ENCODE measurements around the gene ELOB.
A peak's percentile ranks its signal among the peaks of the same experiment; 100 is the strongest.

ELOB gene

DNA sequence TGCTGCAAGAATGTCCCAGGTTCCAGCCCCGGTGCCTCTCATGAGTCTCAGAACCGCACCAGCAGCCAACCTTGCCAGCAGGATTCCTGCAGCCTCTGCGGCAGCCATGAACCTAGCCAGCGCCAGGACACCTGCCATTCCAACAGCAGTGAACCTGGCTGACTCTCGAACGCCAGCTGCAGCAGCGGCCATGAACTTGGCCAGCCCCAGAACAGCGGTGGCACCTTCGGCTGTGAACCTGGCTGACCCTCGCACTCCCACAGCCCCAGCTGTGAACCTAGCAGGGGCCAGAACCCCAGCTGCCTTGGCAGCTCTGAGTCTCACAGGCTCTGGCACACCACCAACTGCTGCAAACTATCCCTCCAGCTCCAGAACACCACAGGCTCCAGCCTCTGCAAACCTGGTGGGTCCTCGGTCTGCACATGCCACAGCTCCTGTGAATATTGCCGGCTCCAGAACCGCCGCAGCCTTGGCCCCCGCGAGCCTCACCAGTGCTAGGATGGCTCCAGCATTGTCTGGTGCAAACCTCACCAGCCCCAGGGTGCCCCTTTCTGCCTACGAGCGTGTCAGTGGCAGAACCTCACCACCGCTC is 9.8 kb downstream of the ELOB start:
- DNase-seq = no peak

- DNase-seq = no peak
Observed at GRCh38 chr16:2766430-2767139, 10.5 kb downstream of the ELOB start.

- no peak for DNase-seq
Observed at GRCh38 chr16:2765462-2766404, 11.3 kb downstream of the ELOB start.

- no peak for DNase-seq
Observed at GRCh38 chr16:2764718-2765117, 12.4 kb downstream of the ELOB start.

DNA sequence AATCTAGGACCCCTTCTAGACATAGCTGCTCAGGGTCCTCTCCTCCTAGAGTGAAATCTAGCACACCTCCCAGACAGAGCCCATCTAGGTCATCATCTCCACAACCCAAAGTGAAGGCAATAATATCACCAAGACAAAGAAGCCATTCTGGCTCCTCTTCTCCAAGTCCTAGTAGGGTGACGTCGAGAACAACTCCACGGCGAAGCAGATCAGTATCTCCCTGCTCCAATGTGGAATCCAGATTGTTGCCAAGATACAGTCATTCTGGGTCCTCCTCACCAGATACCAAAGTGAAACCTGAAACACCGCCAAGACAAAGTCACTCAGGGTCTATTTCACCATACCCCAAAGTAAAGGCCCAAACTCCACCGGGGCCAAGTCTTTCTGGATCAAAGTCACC is 13.9 kb downstream of the ELOB start:
- DNase-seq = no peak

- no peak for DNase-seq
Observed at GRCh38 chr16:2762711-2763110, 14.4 kb downstream of the ELOB start.

GRCh38 chr16:2761886-2762583 is 15.0 kb downstream of the ELOB start:
- DNase-seq = no peak

DNA sequence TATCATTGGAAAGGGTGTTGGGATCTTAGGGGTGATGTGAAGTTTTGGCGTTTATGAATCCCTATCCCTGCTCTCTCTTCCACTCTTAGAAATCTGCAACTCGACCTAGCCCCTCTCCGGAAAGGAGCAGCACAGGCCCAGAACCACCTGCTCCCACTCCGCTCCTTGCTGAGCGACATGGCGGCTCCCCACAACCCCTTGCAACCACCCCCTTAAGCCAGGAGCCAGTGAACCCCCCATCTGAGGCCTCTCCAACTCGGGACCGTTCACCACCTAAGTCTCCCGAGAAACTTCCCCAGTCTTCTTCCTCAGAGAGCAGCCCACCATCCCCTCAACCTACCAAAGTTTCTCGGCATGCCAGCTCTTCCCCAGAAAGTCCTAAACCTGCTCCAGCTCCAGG is 15.6 kb downstream of the ELOB start:
- DNase-seq = no peak

DNA sequence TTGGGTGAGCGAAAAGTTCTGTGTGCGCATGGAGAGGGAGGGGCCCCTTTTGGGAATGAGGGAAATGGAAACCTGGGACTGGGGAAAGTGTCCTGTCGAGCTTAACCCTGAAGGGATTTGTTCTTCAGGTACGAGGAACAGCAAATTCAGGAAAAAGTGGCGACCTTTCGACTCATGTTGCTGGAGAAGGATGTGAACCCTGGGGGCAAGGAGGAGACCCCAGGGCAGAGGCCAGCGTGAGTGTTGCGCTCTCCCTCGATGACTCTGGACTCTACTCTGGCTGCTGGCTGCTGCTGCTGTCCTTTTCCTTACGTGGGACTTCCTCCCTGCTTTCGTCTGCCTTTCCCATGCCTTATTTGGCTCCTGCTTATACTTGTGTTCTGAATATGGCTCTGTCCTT is 19.7 kb downstream of the ELOB start:
- DNase-seq = no peak

DNA sequence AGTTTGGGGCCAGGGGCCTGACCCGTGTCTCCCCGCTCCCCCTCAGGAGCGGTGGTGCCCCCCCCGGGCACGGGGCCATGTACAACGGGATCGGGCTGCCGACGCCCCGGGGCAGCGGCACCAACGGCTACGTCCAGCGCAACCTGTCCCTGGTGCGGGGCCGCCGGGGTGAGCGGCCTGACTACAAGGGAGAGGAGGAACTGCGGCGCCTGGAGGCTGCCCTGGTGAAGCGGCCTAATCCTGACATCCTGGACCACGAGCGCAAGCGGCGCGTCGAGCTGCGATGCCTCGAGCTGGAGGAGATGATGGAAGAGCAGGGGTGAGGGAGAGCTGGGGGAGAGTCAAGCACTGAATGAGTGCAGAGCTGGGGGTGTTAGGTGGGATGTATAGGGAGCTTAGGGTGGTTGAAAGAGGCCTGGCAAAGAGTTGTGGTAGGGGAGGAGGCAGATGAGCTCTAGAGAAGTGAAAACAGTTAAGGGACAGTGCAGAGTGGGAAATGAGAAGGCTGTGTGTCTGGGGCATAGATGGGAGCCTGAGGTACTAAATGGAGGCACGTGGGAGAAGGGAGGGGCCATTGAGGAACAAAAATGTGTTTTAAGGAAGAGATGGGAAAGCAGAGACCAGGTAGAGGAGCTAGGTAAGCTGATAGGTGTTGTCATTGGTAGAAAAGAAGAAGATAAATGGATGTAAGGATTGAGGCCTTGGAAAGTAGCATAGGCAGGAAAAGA is 20.6 kb downstream of the ELOB start:
- no peak for DNase-seq

- DNase-seq = no peak
Observed at GRCh38 chr16:2755158-2755557, 21.9 kb downstream of the ELOB start.

DNA sequence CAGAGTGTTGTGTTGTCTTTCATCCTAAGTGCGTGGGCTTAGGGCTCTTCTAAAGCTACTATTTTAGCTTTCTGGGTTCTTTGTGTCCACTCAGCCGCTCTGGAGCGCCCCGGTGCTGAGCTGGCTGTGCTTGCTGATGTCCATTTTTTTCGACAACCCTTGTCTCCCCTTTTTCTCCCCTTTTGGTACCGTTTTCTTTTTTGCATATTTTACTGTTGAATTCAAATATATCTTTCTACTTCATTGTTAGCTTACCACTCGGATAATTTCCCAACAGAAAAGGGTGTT is 23.4 kb downstream of the ELOB start:
- no peak for DNase-seq

DNA sequence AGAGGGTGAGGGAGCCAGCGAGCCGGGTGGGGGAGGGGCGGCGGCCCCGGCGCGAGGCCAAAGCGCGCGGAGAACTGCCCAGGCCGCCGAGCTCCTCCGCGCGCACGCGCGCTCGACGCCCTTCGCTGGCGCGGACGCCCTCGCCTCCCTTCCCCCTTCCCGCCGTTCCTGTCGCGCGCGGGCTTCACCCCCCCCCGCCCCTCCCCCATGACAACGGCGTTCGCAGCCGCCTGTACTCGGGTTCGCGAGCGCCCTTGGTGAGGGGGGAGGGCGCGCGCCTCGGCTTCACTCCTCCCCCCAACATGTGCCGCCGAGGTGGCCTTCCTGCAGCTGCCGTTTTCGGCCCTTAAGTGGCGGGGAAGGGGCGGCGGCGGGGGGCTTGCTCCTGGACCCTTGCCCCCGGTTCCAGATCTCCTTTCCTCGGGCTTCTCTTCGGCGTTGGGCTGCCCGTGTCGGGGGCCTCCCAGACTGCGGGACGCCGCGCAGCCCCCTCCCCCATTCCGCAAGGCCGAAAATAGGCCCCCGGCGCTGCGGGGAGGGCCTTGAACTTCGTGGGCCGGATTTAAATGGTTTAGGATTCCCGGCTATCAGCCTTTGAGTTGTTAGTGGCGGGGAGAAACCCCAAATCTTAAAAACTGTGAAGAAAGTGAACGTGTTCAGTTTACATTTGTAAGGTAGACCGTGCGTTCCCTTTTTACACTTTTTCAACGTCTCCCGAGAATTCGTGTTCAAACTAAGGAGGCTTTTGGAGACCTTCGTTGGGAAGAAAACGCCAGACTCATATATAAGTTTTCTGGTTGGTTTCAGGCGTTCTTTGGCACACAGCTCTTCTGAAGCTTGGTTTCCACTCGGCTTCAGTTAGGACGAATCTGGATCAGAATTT is 24.0 kb downstream of the ELOB start:
- DNase-seq = peak; percentile 79

DNA sequence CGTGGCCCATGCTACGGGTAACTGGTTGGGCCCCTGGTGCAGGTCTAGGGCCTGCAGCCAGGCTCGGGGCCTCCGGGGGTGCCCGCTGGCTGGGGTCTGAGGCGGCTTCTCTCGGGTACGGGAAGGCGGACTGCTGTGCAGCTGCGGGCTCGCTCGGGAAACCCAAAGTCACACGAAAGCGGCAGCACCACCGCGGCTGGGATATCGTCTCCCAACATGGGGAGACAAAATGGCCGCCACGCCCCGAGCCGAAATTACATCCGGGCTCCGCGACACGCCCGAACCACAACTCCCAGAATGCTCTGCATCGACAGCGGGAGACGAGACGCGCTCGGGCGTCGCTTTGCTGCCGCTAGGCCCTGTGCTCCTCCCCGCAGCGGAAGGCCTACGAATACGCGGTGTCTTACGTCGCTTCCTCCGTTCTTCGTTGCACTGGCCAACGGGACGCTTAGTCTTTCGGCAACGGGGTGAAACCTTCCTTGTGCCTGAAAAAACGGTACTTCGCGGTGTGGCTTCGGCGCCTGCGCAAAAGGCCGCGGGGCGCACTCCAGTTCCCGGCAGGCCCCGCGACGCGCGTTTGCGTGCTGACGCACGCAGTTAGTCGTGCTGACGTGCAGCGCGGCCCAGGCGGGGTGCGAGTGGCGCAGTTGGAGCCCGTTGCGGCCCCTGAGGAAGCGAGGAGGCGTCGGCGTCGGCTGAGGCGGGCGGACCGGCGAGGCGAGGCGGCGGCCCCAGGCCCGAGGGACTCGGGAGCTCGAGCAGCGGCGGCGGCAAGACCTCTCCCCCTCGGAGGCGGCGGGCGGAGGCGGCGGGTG is 24.8 kb downstream of the ELOB start, which contains the start of gene SRRM2:
TSS of gene SRRM2 (plus strand) at position 604 of the 815 bp plus-strand sequence. CDS start 3,727 bp downstream, outside the sequence.
- DNase-seq = peak; percentile 98

DNA sequence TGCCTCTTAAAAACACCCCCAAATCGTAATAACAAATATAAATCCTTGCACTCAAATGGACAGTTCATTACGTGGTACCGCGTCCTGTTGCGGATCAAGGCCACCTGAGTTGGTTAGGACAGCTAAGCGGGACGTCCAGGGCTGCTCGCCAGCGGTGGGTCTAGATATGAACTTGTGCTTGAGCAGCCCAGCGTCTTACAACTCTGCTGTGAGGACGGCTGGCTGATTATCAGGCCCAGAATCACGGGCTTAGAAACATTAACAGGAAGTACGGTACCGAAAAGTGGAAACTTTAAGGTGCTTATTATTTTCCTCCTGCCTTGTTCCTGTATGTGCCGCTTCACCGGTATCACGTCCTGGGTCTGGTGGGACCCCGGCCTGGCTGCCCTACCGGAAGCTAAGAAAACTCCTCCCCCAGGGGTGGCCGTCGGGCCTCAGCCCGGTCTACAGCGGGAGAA is 25.5 kb downstream of the ELOB start:
- DNase-seq = no peak

DNA sequence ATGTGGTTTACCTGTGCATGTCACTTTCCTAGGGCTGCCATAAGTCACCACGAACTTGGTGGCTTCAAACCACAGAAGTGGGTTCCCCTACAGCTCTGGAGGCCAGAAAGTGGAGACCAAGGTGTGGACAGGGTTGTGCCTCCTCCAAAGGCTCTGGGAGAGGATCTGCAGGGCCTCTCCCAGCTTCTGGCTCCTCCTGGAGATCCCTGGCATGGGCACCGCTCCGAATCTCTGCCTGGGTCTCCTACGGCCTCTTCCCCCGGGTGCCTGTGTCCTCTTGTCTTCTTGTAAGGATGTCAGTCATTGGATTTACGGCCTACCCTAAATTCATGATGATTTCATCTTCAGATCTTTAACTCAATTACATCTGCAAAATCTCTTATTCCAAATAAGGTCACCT is 27.1 kb downstream of the ELOB start:
- DNase-seq = no peak

DNA sequence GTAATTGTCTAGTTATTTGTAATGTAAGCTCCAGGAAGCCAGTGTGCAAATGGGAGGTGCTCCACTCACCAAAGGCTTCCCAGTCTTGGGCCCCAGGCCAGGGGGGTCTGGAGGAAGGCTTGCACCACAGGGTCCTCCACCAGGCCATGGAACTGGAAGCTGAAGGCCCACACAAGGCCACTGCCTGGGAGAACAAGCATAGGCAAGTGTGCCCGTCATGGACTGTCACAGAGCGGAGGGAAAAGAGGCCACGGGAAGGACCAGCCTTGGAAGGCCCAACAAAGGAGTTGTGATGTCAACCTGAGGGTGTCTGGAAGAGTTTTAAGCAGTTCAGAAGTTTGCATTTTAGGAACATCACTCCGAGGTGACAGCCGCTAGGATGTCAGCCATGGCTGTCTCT is 27.6 kb downstream of the ELOB start:
- DNase-seq = no peak

GRCh38 chr16:2748757-2749455 is 28.2 kb downstream of the ELOB start:
- no peak for DNase-seq

- no peak for DNase-seq
Observed at GRCh38 chr16:2745961-2746360, 31.1 kb downstream of the ELOB start.

All from NCI-H2171 treated with DMSO at 0.1 percent for 48 hours (cell line).